Stimulated activated CD4-positive, alpha-beta T cell treated with anti-CD3 and anti-CD28 coated beads, TNF-alpha, amount 100 ng/mL, for 24 hours (primary cell): Measurements from ENCODE around the gene SNPH.
A peak's percentile ranks its signal among the peaks of the same experiment; 100 is the strongest.

Source experiments
- DNase-seq, 3 experiments: peaks; one replicate each; pipeline ENCODE4 v3.0.0-alpha.2; 2020; ENCODE audit warnings: low read depth in 3 of 3

The SNPH gene

GRCh38 chr20:1287306-1287705 lies 21.2 kb downstream of the SNPH start:
- DNase-seq, result no peak

DNA sequence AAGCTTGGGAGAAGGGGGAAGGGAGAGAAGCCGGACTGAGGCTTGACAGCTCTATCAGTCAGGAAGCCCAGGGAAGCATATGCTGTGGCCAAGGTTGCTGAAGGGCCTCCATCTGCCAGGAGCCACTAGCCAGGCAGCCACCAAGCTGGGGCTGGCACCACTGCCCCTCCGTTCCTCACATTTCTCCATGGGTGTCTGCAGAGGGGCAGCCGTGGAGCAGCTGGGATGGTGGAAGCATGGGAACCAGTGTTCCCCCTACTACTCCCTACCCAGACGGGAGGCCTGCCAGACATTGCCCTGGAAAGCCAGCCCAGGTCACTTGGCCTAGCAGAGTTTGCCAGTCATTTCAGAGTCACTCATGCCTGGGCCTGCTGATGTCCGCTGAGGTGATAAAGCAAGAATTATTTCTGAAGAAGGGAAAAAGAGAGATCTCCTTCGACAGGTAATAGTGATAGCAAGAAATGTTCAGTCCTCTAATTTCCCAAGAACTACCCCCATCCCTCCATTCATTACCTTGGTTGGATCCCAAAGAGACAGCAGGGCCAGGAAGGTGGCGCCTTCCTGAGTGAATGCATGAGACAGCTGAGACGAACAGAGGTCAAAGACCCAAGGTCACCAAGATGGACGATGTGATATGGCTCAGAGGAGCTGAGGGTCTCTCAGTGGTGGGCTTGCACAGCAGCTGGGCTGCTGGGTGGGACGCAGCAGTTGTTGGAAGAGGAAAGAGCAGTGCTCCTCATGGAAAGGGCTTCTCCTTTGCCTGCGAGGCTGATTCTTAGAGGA lies 21.9 kb downstream of the SNPH start:
- DNase-seq, result no peak

DNA sequence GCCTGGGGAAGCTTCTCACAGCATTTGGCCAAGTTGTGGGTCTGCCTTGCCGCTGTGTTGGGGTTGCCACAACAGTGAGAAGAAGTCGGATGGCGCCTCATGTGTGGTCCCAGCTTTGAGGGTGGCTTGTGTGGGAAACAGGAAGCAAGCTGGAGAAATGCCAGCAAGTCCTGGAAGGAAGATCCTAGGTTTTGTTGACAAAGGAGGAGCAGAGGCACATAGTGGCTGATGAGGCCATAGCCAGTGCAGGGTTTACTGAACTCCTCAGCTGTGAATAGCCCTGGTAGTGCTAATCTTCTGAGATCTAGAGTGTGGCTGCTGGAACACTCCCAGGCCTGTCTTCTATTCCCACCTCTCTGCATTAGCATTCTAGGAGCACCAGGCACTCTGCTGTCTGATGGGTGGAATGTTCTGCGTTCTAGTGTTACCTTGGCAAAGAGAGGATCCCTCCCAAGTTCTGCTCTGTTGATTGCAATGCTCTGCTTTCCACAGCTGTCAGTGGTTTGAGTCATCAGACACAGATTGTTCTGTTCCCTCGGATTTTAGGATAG lies 25.2 kb downstream of the SNPH start:
- DNase-seq, result no peak

DNA sequence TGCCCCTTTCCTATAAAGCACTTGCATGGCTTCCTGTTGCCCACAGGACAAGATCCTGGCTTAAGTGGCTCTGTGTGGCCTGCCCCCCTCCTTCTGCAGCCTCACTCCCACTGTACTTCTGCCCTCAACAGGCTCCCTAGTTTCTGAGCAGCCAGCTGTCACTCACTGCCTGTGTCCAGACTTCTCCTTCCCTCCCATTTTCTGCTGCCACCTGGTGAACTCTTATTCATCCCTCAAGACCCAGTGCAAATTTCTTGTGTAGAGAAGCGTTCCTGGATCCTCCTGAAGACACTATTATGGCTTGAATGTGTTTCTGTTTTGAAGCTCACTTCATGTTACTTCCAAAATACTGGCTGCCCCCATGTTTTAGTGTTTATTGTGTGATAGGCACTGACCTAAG lies 26.5 kb downstream of the SNPH start:
- DNase-seq, result no peak

DNA sequence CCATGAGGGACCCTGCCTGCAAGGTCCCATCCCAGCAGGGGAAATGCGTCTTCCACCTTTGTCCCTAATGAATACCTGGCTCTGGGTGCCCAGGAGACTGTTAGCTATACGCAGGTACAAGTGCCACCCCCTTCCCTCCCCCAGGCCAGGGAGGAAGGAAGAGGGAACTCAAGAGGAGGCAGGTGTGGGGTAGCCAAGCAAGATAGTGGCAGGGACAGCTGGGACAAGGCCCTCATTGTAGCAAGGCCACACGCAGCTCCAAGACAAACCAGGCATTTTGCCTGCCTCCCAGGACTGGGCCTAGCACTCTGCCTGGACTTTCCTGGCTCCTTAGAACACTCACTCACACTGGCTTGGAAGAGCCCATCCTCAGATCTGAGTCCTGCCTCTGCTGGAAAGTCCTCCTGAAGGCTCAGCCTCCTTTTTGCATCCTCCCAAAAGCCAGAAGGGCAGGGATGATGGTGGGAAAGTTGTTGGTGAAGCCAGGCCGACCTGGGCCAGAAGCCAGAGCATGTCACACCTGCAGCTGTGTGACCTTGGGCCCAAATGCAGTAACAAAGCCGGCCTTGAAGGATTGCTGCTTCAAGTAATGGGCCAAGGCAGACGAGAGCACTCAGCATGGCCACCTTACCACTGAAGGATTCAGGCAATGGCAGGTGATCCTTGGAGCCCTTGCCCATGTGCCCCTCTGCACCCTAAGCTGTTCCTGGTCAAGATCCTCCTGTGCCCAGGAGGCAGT lies 27.7 kb downstream of the SNPH start:
- no peak for DNase-seq

GRCh38 chr20:1294497-1294896 lies 28.4 kb downstream of the SNPH start:
- DNase-seq, result no peak

DNA sequence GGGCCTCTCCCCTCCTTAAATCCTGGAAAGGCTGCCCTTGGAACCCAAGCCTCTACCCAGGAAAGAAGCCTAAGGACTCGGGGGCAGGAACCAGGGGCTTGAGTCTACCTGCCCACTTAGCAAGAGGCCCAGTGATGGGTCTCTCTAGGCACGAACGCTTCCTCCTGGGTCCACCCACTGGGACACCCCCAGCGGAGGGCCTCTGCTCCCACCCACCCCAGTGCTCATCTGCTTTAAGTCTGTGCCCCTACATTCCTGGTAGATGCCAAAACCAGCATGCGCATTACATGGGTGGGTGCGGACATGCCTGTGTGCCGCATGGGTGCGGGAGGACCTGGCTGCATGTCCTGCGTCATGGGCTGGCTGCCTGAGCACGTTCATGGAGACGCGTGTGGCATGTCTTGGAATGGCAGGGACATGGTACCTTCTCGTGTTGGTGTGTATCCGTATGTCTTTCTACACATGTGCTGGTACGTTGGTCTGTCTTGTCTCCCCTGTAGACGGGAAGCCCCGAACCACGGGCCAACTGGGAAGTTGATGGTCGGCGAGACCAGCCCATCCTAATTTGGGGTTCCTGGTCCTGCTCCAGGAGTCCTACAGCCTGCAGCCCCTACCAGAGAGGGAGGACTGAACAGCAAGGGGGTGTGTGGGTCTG lies 29.3 kb downstream of the SNPH start:
- no peak for DNase-seq

DNA sequence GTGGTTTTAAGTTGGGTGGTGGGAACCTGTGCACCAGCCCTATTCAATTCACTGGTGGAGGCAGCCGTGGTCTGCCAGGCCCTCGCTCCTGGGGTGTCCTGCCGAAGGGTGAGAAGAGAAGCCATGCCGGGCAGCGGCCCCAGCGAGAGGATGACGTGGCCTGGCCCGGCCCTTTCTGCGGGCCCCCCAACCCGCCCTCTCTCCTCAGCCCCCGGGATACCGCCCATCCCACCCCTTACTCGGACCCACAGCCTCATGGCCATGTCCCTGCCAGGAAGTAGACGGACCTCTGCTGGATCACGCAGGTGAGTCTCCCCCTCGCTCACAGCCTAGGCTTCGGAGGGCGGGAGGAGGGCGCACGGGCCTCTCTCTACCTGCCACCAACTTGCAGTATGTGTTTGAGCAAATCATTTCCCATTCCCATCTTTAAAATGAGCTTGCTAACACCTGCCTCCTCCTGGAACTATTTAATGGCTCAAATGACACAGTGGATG lies 30.1 kb downstream of the SNPH start:
- no peak for DNase-seq

DNA sequence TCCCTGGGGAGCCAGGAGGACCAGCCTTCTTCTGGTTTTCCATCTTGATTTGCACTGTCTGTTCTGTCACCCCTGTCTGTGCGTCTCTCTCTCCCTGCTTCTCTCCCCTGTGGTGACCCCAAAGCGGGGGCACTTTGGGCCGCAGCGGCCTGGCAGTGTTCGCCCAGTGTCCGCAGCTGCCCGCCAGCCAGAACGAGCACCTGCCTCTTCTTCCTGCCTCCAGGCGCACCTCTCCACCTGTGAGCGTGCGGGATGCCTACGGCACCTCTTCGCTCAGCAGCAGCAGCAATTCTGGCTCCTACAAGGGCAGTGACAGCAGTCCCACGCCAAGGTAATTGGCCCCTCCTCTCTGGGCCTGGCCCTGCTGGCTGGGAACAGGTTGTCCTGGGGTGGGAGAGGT lies 30.8 kb downstream of the SNPH start:
- no peak for DNase-seq

DNA sequence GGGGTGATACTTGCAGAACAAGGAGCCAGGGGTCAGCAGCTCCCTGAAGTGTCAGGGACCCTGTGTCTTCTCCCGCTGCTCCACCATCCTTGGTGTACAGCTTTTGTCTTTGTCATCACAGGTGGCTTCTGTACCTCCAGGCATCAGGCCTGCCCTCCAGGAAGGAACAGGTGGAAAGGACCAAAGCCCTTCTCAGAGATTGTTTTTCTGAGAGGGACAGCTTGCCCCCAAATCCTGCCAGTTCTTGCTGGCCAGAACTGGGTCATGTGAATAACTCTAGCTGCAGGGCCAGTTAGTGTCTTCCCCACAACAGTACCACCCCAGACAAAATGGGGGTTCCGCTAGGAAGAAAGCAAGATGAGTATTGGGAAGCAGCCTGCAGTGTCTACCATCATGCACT lies 31.4 kb downstream of the SNPH start:
- DNase-seq, result no peak

GRCh38 chr20:1298166-1298565 lies 32.1 kb downstream of the SNPH start:
- DNase-seq, result no peak

GRCh38 chr20:1298888-1299511 lies 32.9 kb downstream of the SNPH start:
- DNase-seq, result no peak

GRCh38 chr20:1299522-1299921 lies 33.4 kb downstream of the SNPH start:
- DNase-seq, result peak in 1 of 3 experiments; percentile 21

DNA sequence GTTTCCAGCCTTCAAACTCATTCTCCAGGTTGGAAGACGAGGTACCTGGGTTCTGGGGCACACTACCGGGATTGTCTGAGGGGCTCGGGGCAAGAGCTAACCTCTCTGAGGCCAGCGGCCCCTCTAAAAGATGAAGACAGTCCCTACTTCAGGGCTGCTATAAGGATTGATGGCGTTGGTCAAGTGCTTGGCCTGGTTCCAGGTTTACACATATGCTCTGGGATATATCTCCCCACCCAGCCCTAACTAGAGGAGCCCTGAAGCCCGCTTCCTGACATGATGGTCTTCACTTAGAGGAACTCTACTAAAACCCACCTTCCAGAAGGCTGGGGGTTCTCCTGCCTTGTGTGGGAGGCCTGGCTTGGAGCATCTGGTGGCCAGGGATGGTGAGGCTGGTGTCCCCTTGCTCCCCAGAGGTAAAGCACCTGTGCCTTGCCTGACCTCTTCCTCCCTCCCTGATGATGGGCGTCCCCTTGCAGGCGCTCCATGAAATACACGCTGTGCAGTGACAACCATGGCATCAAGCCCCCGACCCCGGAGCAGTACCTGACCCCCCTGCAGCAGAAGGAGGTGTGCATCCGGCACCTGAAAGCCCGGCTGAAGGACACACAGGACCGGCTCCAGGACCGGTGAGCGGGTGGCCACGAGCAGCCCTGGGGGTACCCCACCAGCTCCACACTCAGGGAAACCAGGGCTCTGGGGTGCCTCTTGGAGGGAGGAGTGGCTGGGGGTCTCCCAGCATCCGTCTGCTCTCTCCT lies 34.2 kb downstream of the SNPH start:
- DNase-seq, result no peak

- DNase-seq, result peak in 1 of 3 experiments; percentile 46
These were observed 35.0 kb downstream of the SNPH start for GRCh38 chr20:1301031-1301529.

GRCh38 chr20:1302685-1303541 lies 36.8 kb downstream of the SNPH start:
- no peak for DNase-seq

DNA sequence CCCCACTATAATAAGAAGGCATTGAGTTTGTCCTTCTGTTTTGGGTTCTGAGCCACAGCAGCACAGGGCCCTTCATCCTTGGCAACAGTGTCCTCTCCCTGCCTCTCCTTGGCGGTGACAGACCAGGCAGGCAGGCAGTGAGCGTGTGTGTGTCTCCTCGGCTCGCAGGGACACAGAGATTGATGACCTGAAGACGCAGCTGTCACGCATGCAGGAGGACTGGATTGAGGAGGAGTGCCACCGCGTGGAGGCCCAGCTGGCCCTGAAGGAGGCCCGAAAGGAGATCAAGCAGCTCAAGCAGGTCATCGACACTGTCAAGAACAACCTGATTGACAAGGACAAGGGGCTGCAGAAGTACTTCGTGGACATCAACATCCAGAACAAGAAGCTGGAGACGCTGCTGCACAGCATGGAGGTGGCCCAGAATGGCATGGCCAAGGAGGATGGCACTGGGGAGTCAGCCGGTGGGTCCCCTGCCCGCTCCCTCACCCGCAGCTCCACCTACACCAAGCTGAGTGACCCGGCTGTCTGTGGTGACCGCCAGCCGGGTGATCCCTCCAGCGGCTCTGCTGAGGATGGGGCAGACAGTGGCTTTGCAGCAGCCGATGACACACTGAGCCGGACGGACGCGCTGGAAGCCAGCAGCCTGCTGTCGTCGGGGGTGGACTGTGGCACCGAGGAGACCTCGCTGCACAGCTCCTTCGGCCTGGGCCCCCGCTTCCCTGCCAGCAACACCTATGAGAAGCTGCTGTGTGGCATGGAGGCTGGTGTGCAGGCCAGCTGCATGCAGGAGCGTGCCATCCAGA lies 38.8 kb downstream of the SNPH start:
- no peak for DNase-seq

- DNase-seq, result no peak
These were observed 39.6 kb downstream of the SNPH start for GRCh38 chr20:1305712-1306111.
